ENCODE measurements around the gene CYP19A1. TPM values are rescaled to one million over a fixed set of nuclear protein-coding genes. Genes with fewer than 3 reads are reported as not detected.
"Not testable (repeated sequence)": the region's sequence is repeated elsewhere in the genome, so short reads cannot be mapped to it uniquely, and the experiment has no call there.

Gene CYP19A1
- total and polyA plus RNA-seq, 4 donors = 0.29 to 1.4 (median 0.84) TPM

GRCh38 chr15:51270706-51271105 lies 67.7 kb downstream of the CYP19A1 start:
- Histone ChIP-seq H3K27ac (ENCODE audit: low read depth, low read length) (no peak overlapping the region), H3K4me3 (ENCODE audit: low read depth, low read length) (no peak overlapping the region)

GRCh38 chr15:51269496-51269895 lies 68.9 kb downstream of the CYP19A1 start:
- no peaks in the 10 kb centered on the region for H3K36me3 ChIP-seq (ENCODE audit: control insufficient read depth, insufficient read depth, low read length)
- H3K9me3 ChIP-seq (ENCODE audit: control insufficient read depth, insufficient read depth, low read length) = no peaks in the 10 kb centered on the region
- no peaks in the 10 kb centered on the region for H3K27me3 ChIP-seq (ENCODE audit: control insufficient read depth, insufficient read depth, low read length)
- H3K27ac ChIP-seq (ENCODE audit: low read depth, low read length) = no peak overlapping the region
- H3K4me1 ChIP-seq (ENCODE audit: control insufficient read depth, insufficient read depth, low read length) = peaks cover 24% of the 10 kb centered on the region
- no peak for DNase-seq (ENCODE audit: low read depth in 4 of 6, low spot score in 6 of 6)
- 44% methylated on average over 2 of the region's 2 CpGs for WGBS (ENCODE audit: insufficient coverage)
- no peak overlapping the region for H3K4me3 ChIP-seq (ENCODE audit: low read depth, low read length)

More at GRCh38 chr15:51270706-51271105, 67.7 kb downstream of the CYP19A1 start:
- no peaks in the 10 kb centered on the region for H3K27me3 ChIP-seq (ENCODE audit: control insufficient read depth, insufficient read depth, low read length)
- no peaks in the 10 kb centered on the region for H3K36me3 ChIP-seq (ENCODE audit: control insufficient read depth, insufficient read depth, low read length)
- peaks cover 22% of the 10 kb centered on the region for H3K4me1 ChIP-seq (ENCODE audit: control insufficient read depth, insufficient read depth, low read length)
- no peaks in the 10 kb centered on the region for H3K9me3 ChIP-seq (ENCODE audit: control insufficient read depth, insufficient read depth, low read length)
- DNase-seq (ENCODE audit: low read depth in 4 of 6, low spot score in 6 of 6) = peak in 1 of 6 donors; percentile 22
- 82% methylated on average over 6 of the region's 6 CpGs for WGBS (ENCODE audit: insufficient coverage)

DNA sequence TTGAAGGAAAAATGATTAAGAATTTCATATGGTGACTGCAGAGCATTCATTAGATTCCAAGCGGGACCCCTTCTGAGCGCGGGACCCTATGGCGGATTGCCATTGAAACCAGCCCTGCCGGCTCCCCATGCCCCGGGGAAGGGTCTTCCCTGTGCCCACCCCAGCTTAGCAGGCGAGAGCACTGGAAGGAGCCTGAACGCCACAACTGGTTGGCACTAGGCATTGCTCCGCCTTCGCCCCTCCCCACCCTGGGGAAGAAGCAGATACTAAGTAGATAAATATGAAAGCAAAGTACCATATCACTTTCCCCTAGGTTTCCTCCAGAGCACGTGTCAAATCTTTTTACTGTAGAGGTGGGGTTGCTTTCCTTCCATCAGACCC lies 70.7 kb downstream of the CYP19A1 start:
- Histone ChIP-seq H3K27ac (ENCODE audit: low read depth, low read length) (no peak overlapping the region), H3K36me3 (ENCODE audit: control insufficient read depth, insufficient read depth, low read length) (no peaks in the 10 kb centered on the region), H3K4me3 (ENCODE audit: low read depth, low read length) (peak overlapping the region; percentile 48), H3K4me1 (ENCODE audit: control insufficient read depth, insufficient read depth, low read length) (peaks cover 24% of the 10 kb centered on the region), H3K27me3 (ENCODE audit: control insufficient read depth, insufficient read depth, low read length) (no peaks in the 10 kb centered on the region), H3K9me3 (ENCODE audit: control insufficient read depth, insufficient read depth, low read length) (no peaks in the 10 kb centered on the region)
- peak in 3 of 6 donors; percentile 26 to 89 (median 74) for DNase-seq (ENCODE audit: low read depth in 4 of 6, low spot score in 6 of 6)
- WGBS (ENCODE audit: insufficient coverage) = under 1% methylated on average over 6 of the region's 11 CpGs

- no peaks in the 10 kb centered on the region for H3K36me3 ChIP-seq (ENCODE audit: control insufficient read depth, insufficient read depth, low read length)
- H3K9me3 ChIP-seq (ENCODE audit: control insufficient read depth, insufficient read depth, low read length) = no peaks in the 10 kb centered on the region
- H3K27ac ChIP-seq (ENCODE audit: low read depth, low read length) = peak overlapping the region; percentile 51
- no peaks in the 10 kb centered on the region for H3K27me3 ChIP-seq (ENCODE audit: control insufficient read depth, insufficient read depth, low read length)
- peak overlapping the region; percentile 48 for H3K4me3 ChIP-seq (ENCODE audit: low read depth, low read length)
- peaks cover 24% of the 10 kb centered on the region for H3K4me1 ChIP-seq (ENCODE audit: control insufficient read depth, insufficient read depth, low read length)
- 0% methylated on average over 47 of the region's 47 CpGs for WGBS (ENCODE audit: insufficient coverage)
- DNase-seq (ENCODE audit: low read depth in 4 of 6, low spot score in 6 of 6) = peak in 1 of 6 donors; percentile 56
These were observed 71.2 kb downstream of the CYP19A1 start for GRCh38 chr15:51267051-51267702.

GRCh38 chr15:51266656-51267050 lies 71.7 kb downstream of the CYP19A1 start:
- Histone ChIP-seq H3K27me3 (ENCODE audit: control insufficient read depth, insufficient read depth, low read length) (no peaks in the 10 kb centered on the region), H3K36me3 (ENCODE audit: control insufficient read depth, insufficient read depth, low read length) (no peaks in the 10 kb centered on the region), H3K4me3 (ENCODE audit: low read depth, low read length) (peak overlapping the region; percentile 48), H3K27ac (ENCODE audit: low read depth, low read length) (peak overlapping the region; percentile 51), H3K4me1 (ENCODE audit: control insufficient read depth, insufficient read depth, low read length) (peaks cover 24% of the 10 kb centered on the region), H3K9me3 (ENCODE audit: control insufficient read depth, insufficient read depth, low read length) (no peaks in the 10 kb centered on the region)
- WGBS (ENCODE audit: insufficient coverage) = 7% methylated on average over 5 of the region's 9 CpGs
- peak in 5 of 6 donors; percentile 38 to 90 (median 55) for DNase-seq (ENCODE audit: low read depth in 4 of 6, low spot score in 6 of 6)

DNA sequence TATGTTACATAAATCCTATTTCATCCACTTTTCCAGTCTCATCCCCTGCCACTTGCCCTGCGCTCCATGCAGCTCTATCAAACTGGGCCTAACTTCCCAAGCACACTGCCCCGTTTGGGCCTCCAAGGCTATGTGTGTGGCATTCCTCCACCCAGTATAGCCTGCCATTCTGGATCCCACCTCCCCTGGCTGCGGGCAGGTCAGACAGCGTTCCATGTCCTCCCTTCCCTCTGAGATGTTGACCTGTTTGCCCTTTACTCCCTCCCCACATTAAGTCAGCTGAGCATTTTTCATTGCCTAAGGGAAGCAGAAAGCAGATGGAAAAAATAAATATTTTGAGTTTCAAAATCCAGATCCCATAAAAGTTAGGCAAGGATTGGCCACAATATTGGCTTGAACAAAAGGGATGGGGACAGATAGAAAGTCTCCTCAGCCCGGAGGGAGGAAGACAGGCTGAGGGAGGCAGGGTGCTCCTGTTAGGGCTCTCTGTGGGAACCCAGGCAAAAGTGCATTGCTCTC lies 73.3 kb downstream of the CYP19A1 start:
- WGBS (ENCODE audit: insufficient coverage) = 90% methylated on average over 5 of the region's 5 CpGs
- Histone ChIP-seq H3K27ac (ENCODE audit: low read depth, low read length) (no peak overlapping the region), H3K4me1 (ENCODE audit: control insufficient read depth, insufficient read depth, low read length) (peaks cover 24% of the 10 kb centered on the region), H3K27me3 (ENCODE audit: control insufficient read depth, insufficient read depth, low read length) (no peaks in the 10 kb centered on the region), H3K36me3 (ENCODE audit: control insufficient read depth, insufficient read depth, low read length) (no peaks in the 10 kb centered on the region), H3K9me3 (ENCODE audit: control insufficient read depth, insufficient read depth, low read length) (no peaks in the 10 kb centered on the region), H3K4me3 (ENCODE audit: low read depth, low read length) (no peak overlapping the region)
- DNase-seq (ENCODE audit: low read depth in 4 of 6, low spot score in 6 of 6) = no peak

- H3K4me1 ChIP-seq (ENCODE audit: control insufficient read depth, insufficient read depth, low read length) = peaks cover 24% of the 10 kb centered on the region
- H3K36me3 ChIP-seq (ENCODE audit: control insufficient read depth, insufficient read depth, low read length) = no peaks in the 10 kb centered on the region
- no peak for DNase-seq (ENCODE audit: low read depth in 4 of 6, low spot score in 6 of 6)
- H3K27me3 ChIP-seq (ENCODE audit: control insufficient read depth, insufficient read depth, low read length) = no peaks in the 10 kb centered on the region
- no peaks in the 10 kb centered on the region for H3K9me3 ChIP-seq (ENCODE audit: control insufficient read depth, insufficient read depth, low read length)
- no peak overlapping the region for H3K4me3 ChIP-seq (ENCODE audit: low read depth, low read length)
- H3K27ac ChIP-seq (ENCODE audit: low read depth, low read length) = no peak overlapping the region
These were observed 74.7 kb downstream of the CYP19A1 start for GRCh38 chr15:51263726-51264125.

GRCh38 chr15:51263116-51263515 lies 75.3 kb downstream of the CYP19A1 start:
- WGBS (ENCODE audit: insufficient coverage) = 97% methylated on average over 3 of the region's 3 CpGs
- DNase-seq (ENCODE audit: low read depth in 4 of 6, low spot score in 6 of 6) = no peak
- H3K9me3 ChIP-seq (ENCODE audit: control insufficient read depth, insufficient read depth, low read length) = no peaks in the 10 kb centered on the region
- H3K27ac ChIP-seq (ENCODE audit: low read depth, low read length) = no peak overlapping the region
- no peak overlapping the region for H3K4me3 ChIP-seq (ENCODE audit: low read depth, low read length)
- peaks cover 24% of the 10 kb centered on the region for H3K4me1 ChIP-seq (ENCODE audit: control insufficient read depth, insufficient read depth, low read length)
- H3K27me3 ChIP-seq (ENCODE audit: control insufficient read depth, insufficient read depth, low read length) = no peaks in the 10 kb centered on the region
- no peaks in the 10 kb centered on the region for H3K36me3 ChIP-seq (ENCODE audit: control insufficient read depth, insufficient read depth, low read length)

DNA sequence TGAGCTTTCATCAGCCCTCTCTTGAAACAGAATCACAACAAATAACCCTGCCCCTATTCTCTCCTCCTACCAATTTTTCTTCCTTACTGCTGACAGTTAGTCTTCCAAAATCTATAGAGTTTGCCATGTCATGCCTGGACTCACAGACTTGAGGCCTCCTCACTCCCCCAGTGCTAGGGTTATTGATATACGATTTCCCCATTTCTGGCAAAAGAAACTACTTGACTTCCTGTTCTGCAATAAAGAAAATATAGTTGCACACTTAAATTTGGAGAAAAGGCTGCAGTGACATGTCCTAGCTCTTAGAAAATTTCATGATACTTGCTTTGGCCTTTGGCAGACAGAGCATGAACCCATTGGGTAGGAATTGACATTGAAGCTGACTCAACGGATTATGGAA lies 75.9 kb downstream of the CYP19A1 start:
- no peak overlapping the region for H3K27ac ChIP-seq (ENCODE audit: low read depth, low read length)
- no CpG with 5 or more reads among the region's 2 CpGs for WGBS (ENCODE audit: insufficient coverage)
- no peaks in the 10 kb centered on the region for H3K9me3 ChIP-seq (ENCODE audit: control insufficient read depth, insufficient read depth, low read length)
- peaks cover 19% of the 10 kb centered on the region for H3K4me1 ChIP-seq (ENCODE audit: control insufficient read depth, insufficient read depth, low read length)
- no peaks in the 10 kb centered on the region for H3K27me3 ChIP-seq (ENCODE audit: control insufficient read depth, insufficient read depth, low read length)
- no peak for DNase-seq (ENCODE audit: low read depth in 4 of 6, low spot score in 6 of 6)
- H3K4me3 ChIP-seq (ENCODE audit: low read depth, low read length) = no peak overlapping the region
- no peaks in the 10 kb centered on the region for H3K36me3 ChIP-seq (ENCODE audit: control insufficient read depth, insufficient read depth, low read length)

GRCh38 chr15:51261113-51261512 lies 77.3 kb downstream of the CYP19A1 start:
- DNase-seq (ENCODE audit: low read depth in 4 of 6, low spot score in 6 of 6); H3K27ac ChIP-seq (ENCODE audit: low read depth, low read length); H3K9me3 ChIP-seq (ENCODE audit: control insufficient read depth, insufficient read depth, low read length); H3K36me3 ChIP-seq (ENCODE audit: control insufficient read depth, insufficient read depth, low read length); H3K4me1 ChIP-seq (ENCODE audit: control insufficient read depth, insufficient read depth, low read length); H3K4me3 ChIP-seq (ENCODE audit: low read depth, low read length); H3K27me3 ChIP-seq (ENCODE audit: control insufficient read depth, insufficient read depth, low read length): not testable (repeated sequence)
- 93% methylated on average over 3 of the region's 7 CpGs for WGBS (ENCODE audit: insufficient coverage)

Measured in spinal cord (tissue), 10 donors.